ENCODE data around the gene E2F3.

Gene E2F3

GRCh38 chr6:20534295-20535262, 132.9 kb downstream of the E2F3 start, which contains the start of gene CDKAL1:
Gene CDKAL1 (plus strand): TSS chr6:20534457. CDS start chr6:20546351, 11,894 bp downstream.
- no peaks in the 10 kb centered on the region for H3K27me3 Mint-ChIP-seq (ENCODE audit: low read depth)
- peak within 1 kb of the TSS; percentile 98 for H3K27ac Mint-ChIP-seq
- H3K36me3 Mint-ChIP-seq (ENCODE audit: low read depth), result peaks cover 13% of the 10 kb centered on the region
- H3K9me3 Mint-ChIP-seq, result no peaks in the 10 kb centered on the region
- peaks cover 38% of the 10 kb centered on the region for H3K4me1 Mint-ChIP-seq (ENCODE audit: low read depth)
- H3K4me3 Mint-ChIP-seq, result peak within 1 kb of the TSS; percentile 97

GRCh38 chr6:20538131-20538662, 136.5 kb downstream of the E2F3 start:
- H3K27me3 Mint-ChIP-seq (ENCODE audit: low read depth), result no peaks in the 10 kb centered on the region
- H3K9me3 Mint-ChIP-seq, result no peaks in the 10 kb centered on the region
- peaks cover 26% of the 10 kb centered on the region for H3K36me3 Mint-ChIP-seq (ENCODE audit: low read depth)
- H3K4me3 Mint-ChIP-seq, result no peak overlapping the region
- H3K27ac Mint-ChIP-seq, result no peak overlapping the region
- H3K4me1 Mint-ChIP-seq (ENCODE audit: low read depth), result peaks cover 39% of the 10 kb centered on the region

GRCh38 chr6:20538907-20539306, 137.2 kb downstream of the E2F3 start:
- Mint-ChIP-seq H3K4me1 (ENCODE audit: low read depth) (peaks cover 34% of the 10 kb centered on the region), H3K27ac (no peak overlapping the region), H3K27me3 (ENCODE audit: low read depth) (no peaks in the 10 kb centered on the region), H3K36me3 (ENCODE audit: low read depth) (peaks cover 26% of the 10 kb centered on the region), H3K4me3 (no peak overlapping the region), H3K9me3 (no peaks in the 10 kb centered on the region)

GRCh38 chr6:20539387-20539786, 137.7 kb downstream of the E2F3 start:
- H3K36me3 Mint-ChIP-seq (ENCODE audit: low read depth), result peaks cover 26% of the 10 kb centered on the region
- no peaks in the 10 kb centered on the region for H3K9me3 Mint-ChIP-seq
- no peak overlapping the region for H3K27ac Mint-ChIP-seq
- no peak overlapping the region for H3K4me3 Mint-ChIP-seq
- H3K4me1 Mint-ChIP-seq (ENCODE audit: low read depth), result peaks cover 34% of the 10 kb centered on the region
- no peaks in the 10 kb centered on the region for H3K27me3 Mint-ChIP-seq (ENCODE audit: low read depth)

GRCh38 chr6:20540683-20541082, 139.0 kb downstream of the E2F3 start:
- peaks cover 29% of the 10 kb centered on the region for H3K4me1 Mint-ChIP-seq (ENCODE audit: low read depth)

GRCh38 chr6:20541382-20541781, 139.7 kb downstream of the E2F3 start:
- no peak overlapping the region for H3K27ac Mint-ChIP-seq

More at GRCh38 chr6:20540683-20541082, 139.0 kb downstream of the E2F3 start:
- H3K9me3 Mint-ChIP-seq, result no peaks in the 10 kb centered on the region
- H3K27ac Mint-ChIP-seq, result no peak overlapping the region
- H3K4me3 Mint-ChIP-seq, result no peak overlapping the region
- H3K27me3 Mint-ChIP-seq (ENCODE audit: low read depth), result no peaks in the 10 kb centered on the region
- peaks cover 32% of the 10 kb centered on the region for H3K36me3 Mint-ChIP-seq (ENCODE audit: low read depth)

GRCh38 chr6:20542927-20543602, 141.4 kb downstream of the E2F3 start:
- Mint-ChIP-seq H3K4me1 (ENCODE audit: low read depth) (peaks cover 25% of the 10 kb centered on the region), H3K9me3 (no peaks in the 10 kb centered on the region), H3K36me3 (ENCODE audit: low read depth) (peaks cover 42% of the 10 kb centered on the region), H3K4me3 (peak overlapping the region; percentile 3), H3K27me3 (ENCODE audit: low read depth) (no peaks in the 10 kb centered on the region), H3K27ac (peak overlapping the region; percentile 70)

More at GRCh38 chr6:20541382-20541781, 139.7 kb downstream of the E2F3 start:
- Mint-ChIP-seq H3K27me3 (ENCODE audit: low read depth) (no peaks in the 10 kb centered on the region), H3K36me3 (ENCODE audit: low read depth) (peaks cover 34% of the 10 kb centered on the region), H3K4me1 (ENCODE audit: low read depth) (peaks cover 29% of the 10 kb centered on the region), H3K4me3 (no peak overlapping the region), H3K9me3 (no peaks in the 10 kb centered on the region)
